HEK293T (cell line): ENCODE measurements around the gene LCP2.

ENCODE experiments used
- BHLHE40 ChIP-seq: fragments of 450-650 bp; IDR thresholded peaks from 2 replicates; pipeline ENCODE4 v1.6.1; 2016; ENCODE audit warnings: mild to moderate bottlenecking, moderate library complexity, borderline replicate concordance
- ELF4 ChIP-seq: fragments of 450-650 bp; IDR thresholded peaks from 2 replicates; pipeline ENCODE4 v1.6.1; 2017; ENCODE audit warnings: antibody characterized with exemption
- FOXA1 ChIP-seq: fragments of 450-650 bp; IDR thresholded peaks from 2 replicates; pipeline ENCODE4 v1.6.1; 2016; ENCODE audit warnings: mild to moderate bottlenecking
- FOXK2 ChIP-seq: fragments of 450-650 bp; IDR thresholded peaks from 2 replicates; pipeline ENCODE4 v1.6.1; 2016; ENCODE audit warnings: mild to moderate bottlenecking
- FOXM1 ChIP-seq: fragments of 450-650 bp; IDR thresholded peaks from 2 replicates; pipeline ENCODE4 v1.6.1; 2017; ENCODE audit warnings: mild to moderate bottlenecking, borderline replicate concordance
- HDGF ChIP-seq: fragments of 450-650 bp; IDR thresholded peaks from 2 replicates; pipeline ENCODE4 v1.6.1; 2017; ENCODE audit warnings: antibody characterized with exemption, borderline replicate concordance
- LEF1 ChIP-seq: fragments of 450-650 bp; IDR thresholded peaks from 2 replicates; pipeline ENCODE4 v1.6.1; 2017; ENCODE audit warnings: mild to moderate bottlenecking, borderline replicate concordance
- NFRKB ChIP-seq: fragments of 450-650 bp; IDR thresholded peaks from 2 replicates; pipeline ENCODE4 v1.6.1; 2016; ENCODE audit warnings: mild to moderate bottlenecking, moderate library complexity
- SP1 ChIP-seq: fragments of 450-650 bp; IDR thresholded peaks from 2 replicates; pipeline ENCODE4 v1.6.1; 2017
- SUZ12 ChIP-seq: fragments of 450-650 bp; IDR thresholded peaks from 2 replicates; pipeline ENCODE4 v1.6.1; 2016; ENCODE audit warnings: mild to moderate bottlenecking
- TARDBP ChIP-seq: fragments of 450-650 bp; IDR thresholded peaks from 2 replicates; pipeline ENCODE4 v1.6.1; 2016
- ZNF384 ChIP-seq: fragments of 450-650 bp; IDR thresholded peaks from 2 replicates; pipeline ENCODE4 v1.6.1; 2016

GRCh38 chr5:170338291-170338690, 40.7 kb upstream of the LCP2 start:
- TF ChIP-seq SP1 (no peak), HDGF (no peak), TARDBP (no peak), FOXK2 (no peak), NFRKB (no peak), BHLHE40 (no peak), SUZ12 (no peak), FOXM1 (no peak), ELF4 (no peak), ZNF384 (no peak), LEF1 (no peak), FOXA1 (no peak)
